Stimulated activated CD8-positive, alpha-beta memory T cell treated with anti-CD3 and anti-CD28 coated beads, Interleukin-2, amount 100 ng/mL, for 48 hours (primary cell): ENCODE results near the gene OR1S1.
"Not testable (repeated sequence)": the region's sequence is repeated elsewhere in the genome, so short reads cannot be mapped to it uniquely, and the experiment has no call there.

Experiments used
- DNase-seq, 2 donors: peaks; one replicate each; pipeline ENCODE4 v3.0.0-alpha.2; 2020; ENCODE audit warnings: low read depth in 2 of 2

The OR1S1 gene

DNA sequence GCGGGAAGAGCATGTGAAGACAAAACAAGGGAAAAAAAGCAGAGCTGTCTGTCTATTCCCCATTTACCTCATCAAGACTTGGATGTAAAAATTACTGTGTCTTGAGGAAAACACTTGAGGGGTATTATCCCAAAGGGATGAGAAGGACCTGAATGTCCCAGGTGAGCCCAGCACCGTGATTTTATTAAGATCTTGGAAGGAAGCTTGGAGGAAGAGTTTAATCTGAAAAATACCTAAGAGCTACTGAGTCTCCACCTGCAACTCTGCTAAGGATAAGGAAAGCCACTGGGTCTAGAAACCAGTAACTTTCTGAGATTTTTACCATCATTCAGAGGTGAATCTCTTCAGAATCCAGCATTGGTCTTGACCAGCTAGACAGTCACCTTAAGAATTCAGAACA lies at the start of gene OR1S1:
Gene OR1S1 (plus strand): TSS at position 301 of the 400 bp plus-strand sequence.
- not testable (repeated sequence) for DNase-seq

DNA sequence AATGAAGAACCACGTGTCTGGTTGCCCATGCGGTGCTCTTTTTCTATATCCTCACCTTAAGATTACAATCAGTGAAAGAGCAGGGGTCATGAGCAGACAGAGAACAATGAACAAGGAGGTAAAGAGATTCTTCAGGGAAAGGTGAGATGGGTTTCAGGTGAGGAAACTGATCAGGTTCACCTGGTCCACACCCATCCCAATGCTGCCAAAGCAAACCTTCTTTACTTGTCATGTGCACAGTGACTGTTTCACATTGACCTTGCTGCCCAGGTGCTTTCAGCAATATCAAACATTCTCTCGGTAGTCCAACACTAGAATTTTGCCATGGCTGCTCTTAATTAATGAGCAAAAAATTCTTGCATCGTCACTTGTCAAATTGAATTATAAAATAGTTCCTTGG lies 48.1 kb upstream of the OR1S1 start:
- no peak for DNase-seq

DNA sequence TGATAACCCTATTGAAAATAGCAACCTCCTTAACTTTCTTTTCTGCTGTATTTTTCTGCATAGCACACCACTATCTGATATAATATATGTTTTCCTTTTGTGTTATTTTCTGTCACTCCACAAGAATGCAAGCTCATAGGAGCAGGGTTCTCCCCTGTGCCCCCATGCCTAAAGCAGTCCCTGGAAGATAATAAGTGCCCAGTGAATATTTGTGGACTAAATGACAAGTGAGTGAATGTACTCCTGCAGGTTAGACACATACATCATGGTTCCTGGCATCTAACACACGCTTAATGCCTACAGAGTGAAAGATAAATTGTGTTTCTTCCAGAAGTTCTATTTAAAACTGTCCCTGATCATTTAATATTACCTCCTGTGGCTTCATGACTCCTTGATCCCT lies 47.5 kb upstream of the OR1S1 start:
- DNase-seq, result no peak

DNA sequence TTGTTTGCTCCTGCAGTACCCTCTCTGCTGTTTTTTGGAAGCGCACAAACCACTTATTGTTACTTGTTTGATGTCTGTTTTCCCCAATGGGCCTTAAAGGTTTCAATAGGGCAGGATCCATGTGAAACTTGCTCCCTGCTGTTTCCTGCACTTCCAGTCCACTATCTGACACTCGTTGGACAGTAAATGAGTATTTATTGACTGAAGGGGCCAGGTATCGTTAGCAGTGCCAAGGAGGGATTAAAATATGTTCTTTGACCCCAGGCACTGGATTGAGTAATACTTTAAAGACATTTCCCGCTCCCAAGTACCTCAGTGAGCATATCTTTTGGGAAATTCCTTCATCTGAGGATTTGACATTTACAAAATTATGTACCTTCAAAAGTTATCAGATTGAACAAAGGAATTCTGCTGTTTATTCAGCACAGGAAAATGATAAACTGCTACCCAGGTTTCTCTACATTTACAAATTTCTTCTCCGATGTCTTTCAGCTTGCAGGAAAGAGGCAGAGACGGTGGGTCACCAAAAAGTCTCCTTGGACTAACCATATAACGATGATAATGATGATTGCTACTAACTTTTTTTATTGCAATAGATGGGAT lies 46.9 kb upstream of the OR1S1 start:
- DNase-seq, result no peak

DNA sequence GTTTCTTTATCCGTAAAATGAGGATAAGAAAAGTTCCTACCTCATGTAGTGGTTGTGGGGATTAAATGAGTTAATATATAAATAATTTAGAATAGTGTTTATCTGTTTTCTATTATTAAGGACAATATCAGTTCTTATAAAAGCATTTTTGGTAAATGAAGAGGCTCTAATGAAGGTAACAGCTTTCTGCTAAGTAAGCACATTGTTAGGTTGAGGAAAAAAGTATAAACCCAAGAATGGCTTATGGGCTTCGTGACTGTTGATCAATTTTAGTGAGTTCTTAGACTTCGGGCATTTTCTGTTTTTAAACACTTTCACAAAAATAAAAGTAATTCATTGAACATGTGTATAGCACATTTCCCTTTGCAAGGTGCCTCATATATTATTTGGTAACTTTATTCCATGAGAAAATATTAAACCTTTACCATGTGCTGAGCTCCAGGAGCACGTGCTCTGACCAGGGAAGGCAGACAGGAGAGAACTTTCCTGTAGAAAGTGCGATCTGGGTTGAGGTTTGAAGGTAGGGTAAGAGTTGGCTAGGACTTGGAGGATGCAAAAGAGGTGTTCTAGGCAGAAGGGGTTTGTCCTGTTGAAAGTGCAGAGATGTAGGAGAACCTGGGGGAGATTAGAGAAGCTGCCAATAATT lies 35.0 kb upstream of the OR1S1 start:
- no peak for DNase-seq

DNA sequence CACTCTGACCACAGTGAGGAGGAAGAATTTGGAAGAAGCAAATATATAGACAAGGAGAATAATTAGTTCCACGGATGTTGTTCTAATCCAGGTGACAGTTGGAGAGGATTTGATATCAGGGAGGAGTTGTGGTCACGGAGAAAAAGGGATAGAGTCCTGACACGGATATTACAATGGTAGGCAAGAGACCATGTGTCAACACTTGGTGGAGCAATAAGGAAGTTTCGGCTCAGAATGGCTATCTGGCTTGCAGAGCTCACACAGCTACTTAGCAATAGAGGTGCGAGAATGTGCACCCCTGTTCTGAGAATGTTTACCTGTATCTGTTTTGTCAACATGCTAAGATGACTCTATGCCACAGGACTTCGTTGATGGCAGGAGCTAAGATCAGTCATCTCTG lies 34.1 kb upstream of the OR1S1 start:
- DNase-seq, result no peak

DNA sequence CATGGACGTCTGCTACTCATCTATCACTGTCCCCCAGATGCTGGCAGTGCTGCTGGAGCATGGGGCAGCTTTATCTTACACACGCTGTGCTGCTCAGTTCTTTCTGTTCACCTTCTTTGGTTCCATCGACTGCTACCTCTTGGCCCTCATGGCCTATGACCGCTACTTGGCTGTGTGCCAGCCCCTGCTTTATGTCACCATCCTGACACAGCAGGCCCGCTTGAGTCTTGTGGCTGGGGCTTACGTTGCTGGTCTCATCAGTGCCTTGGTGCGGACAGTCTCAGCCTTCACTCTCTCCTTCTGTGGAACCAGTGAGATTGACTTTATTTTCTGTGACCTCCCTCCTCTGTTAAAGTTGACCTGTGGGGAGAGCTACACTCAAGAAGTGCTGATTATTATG lies 32.9 kb upstream of the OR1S1 start:
- no peak for DNase-seq

DNA sequence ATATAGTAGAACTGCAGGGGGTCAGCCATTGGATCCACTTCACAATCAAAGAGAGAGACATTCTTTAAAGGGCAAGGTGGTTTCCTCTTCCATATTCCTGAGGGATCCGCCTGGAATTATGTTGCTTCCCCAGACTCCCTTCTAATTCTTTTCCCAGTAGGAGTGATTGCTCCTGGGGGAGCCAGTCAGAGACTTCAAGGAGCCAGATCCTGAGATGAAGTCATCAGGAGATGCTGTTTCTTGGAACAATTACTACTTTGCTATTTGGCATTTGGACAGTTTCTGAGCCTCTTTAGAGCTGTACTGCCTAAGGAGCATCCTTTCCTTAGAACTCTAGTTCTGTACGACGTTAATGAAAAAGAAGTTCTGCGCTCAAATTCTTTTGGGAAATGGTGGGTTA lies 25.6 kb upstream of the OR1S1 start:
- no peak for DNase-seq

DNA sequence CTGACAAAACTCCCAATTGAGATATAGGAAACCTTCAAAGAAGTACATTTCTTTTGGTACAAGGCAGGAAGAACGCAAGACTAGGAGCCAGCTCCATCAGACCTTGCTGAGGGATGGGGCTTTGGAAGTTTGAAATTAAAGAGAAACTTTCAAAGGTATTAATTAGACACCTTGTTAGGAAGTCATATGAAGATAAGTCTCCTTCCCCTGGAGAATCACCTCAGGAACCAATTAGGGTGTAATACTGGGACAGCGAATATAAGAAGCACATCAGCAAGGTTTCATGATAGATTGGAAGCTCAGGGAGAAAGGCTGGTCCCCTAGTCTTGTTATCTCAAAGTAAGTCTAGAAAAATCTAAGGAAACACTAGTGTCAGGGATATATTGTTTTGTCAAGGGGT lies 23.8 kb upstream of the OR1S1 start, which contains the start of gene OR9Q2:
Gene OR9Q2 (plus strand): TSS at position 301 of the 400 bp plus-strand sequence. CDS start 1,421 bp downstream, outside the sequence.
- DNase-seq, result no peak

DNA sequence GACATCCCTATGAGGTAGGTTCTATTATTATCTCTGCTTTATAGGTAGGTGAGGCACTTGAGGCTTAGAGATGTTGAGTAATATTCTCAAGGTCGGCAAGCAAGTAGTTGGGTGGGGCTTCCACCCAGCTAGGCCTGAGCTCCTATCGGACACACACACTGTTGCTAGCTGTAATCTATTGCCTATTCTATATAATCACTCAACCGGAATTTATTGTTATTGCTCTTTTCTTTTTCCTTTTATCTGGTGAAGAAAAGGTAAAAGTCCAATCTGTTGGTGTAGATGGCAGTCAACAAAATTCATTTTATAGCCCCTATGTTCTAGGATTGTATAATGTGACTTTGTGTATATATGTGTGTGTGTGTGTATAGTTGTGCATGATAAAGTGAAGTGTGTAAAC lies 20.3 kb upstream of the OR1S1 start:
- no peak for DNase-seq

DNA sequence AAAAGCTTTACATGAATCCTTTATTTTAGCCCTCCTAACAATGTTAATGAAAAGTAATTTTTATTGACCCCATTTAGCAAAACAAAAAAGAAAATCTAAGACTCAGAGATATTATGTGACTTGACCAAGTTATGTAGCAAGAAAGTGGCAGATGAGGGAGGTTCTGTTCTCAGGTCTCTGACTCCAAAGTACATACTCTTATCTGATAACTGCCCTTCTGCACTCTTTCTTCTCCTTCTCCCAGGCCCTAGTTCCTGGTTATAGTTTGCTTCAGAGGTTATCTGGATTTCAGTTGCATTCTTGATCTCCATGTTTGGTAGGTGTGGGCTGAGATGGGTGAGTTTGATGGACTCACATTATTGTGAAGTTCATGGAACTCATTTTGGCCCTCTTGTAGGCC lies 19.1 kb upstream of the OR1S1 start:
- DNase-seq, result no peak

DNA sequence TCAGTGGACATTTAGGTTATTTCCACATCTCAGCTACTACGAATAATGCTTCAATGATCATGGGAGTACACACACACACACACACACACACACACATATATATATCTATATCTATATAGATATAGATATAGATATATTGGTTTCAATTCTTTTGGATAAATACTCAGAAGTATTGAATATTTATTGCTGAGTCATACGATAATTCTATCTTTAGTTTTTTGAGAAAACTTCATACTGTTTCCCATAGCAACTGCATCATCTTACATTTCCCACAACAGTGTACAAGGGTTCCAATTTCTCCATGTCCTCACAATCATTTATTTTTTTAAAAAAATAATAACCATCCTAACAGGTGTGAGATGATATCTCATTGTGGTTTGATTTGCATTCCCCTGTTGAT lies 16.6 kb upstream of the OR1S1 start:
- DNase-seq, result no peak

DNA sequence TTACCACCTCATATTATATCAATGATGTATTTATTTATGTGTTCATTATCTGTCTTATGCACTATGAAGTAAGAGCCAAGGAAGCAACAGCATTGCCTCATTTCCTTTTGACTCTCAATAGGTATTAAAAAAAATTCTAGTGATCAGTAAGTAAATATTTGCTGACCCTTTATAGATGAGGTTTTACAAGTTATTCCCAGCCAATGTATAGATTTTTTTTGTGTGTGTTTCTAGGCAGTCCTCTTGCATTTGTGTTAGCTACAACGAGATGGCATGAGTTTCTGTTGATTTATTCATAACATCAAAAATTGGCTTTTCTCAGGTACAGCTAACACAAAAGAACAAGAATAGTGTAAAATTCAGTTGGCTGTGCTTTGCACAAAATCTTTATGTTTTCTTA lies 13.2 kb upstream of the OR1S1 start:
- no peak for DNase-seq

DNA sequence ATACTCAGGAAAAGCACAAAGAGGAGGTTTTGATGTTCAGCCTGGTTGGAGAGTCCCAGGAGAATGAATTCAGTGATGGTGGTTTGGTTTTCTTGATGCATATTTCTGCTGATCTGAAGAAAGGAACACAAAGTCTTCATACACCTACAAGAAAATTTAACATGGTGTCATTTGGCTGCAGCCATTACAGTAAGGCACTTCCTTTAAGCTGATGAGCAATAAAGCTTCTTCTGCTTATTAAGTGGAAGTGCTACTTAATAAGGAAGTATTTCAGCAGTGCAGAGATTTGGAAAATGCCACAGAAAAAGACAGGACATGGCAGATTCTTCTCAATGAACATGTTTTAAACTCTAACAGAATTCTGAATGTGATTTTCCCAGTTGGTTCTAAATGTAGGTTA lies 8.5 kb upstream of the OR1S1 start, which contains the start of gene OR1S2:
Gene OR1S2 (minus strand): TSS at position 101 of the 400 bp plus-strand sequence. CDS start 0 bp downstream, at position 101.
- DNase-seq, result no peak

DNA sequence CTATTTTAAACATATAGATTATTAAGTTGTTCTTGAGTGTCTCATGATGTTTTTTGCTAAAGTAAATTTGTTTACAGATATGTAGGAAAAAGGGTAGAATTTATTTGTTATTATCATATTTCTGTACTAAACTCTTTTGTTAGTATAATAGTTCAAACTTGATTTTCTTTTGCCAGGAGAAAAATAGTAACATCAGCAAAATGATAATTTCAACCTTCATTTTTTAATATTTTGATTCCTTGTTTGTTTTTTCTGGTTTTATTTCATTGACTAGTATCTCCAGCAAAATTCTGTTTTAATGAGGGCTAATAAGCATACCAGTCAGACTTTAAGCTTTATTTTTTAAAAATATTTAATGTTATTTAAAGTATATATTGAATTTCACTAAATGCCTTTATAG lies 4.0 kb downstream of the OR1S1 start:
- no peak for DNase-seq

DNA sequence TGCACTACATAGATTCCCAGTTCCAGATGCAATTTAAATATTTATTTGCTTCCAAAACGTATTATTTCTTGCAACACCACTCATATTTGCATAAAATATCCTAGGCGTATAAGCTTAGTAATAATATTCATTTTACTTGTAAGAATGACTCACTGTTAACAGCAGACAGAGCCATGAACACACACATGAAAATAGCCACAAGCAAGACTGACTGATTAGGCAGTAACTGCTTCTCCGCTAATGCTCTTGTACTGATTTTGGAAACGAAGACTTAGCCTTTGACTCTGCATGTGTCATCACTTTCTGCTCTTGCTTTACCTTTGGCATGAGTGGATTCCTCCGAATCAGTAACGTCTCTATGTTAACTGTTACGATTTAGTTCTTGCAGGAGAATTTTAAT lies 10.2 kb downstream of the OR1S1 start:
- no peak for DNase-seq

DNA sequence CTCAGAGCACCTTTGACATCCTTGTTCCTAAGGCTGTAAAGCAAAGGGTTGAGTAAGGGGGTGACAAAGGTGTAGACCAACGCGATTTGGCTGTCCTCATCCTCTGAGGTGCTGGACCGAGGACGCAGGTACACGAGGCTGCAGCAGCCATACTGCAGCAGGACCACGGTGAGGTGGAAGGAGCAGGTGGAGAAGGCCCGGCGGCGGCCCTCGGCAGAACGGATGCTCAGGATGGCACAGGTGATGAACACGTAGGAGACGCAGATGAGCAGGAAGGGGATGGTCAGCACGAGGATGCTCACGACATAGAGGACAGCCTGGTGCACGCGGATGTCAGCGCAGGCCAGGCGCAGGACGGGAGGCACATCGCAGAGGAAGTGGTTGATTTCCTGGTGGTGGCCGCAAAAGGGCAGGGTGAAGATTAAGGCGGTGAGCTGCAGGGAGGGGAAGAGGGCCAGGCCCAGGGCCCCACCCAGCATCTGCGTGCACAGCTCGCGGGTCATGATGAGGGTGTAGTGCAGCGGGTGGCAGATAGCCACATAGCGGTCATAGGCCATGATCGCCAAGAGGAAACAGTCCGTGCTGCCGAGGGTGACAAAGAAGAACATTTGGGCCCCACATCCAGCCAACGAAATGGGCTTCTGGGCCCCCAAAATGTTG lies 15.6 kb downstream of the OR1S1 start:
- no peak for DNase-seq

DNA sequence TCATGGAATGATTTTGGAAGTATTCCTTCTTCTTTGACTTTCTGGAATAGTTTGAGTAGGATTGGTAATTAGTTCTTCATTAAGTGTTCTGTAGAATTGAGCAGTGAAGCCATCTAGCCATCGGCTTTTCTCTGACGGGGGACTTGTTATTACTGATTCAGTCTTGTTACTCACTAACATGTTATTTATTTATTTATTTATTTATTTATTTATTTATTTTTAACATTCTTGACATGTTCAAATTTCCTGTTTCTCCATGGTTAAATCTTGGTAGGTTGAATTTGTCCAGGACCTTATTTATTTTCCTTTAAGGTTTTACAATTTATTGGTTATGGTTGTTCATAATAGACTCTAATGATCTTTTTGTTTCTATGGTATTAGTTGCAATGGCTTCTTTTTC lies 31.4 kb downstream of the OR1S1 start:
- DNase-seq, result no peak

DNA sequence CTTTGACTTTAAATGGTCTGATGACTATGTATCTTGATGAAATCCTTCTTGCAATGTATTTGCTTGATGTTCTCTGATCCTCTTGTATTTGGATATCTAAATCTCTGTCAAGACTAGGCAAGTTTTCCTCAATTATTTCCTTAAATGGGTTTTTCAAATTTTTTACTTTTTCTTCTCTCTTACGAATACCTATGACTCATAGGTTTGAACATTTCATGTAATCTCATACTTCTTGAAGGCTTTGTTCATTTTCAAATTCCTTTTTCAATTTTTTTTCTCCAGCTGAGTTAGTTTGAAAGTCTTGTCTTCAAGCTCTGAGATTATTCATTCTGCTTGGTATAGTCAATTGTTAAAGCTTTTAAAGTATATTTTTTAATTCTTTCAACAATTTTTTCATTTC lies 42.4 kb downstream of the OR1S1 start:
- DNase-seq, result no peak

DNA sequence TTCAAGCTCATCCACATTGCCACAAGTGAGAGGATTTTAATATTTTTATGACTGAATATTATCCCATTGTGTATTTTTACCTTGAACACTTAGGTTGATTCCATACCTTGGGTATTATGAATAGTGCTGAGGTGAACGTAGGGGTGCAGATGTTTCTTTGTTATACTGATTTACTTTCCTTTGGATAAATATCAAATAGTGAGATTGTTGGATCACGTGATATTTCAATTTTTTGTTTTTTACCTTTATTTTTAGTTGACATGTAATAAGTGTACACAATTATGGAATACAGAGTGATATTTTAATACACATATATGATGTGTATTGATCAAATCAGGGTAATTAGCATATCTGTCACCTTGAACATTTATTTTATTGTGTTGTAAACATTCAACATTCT lies 47.5 kb downstream of the OR1S1 start:
- no peak for DNase-seq
